GM19025 (cell line): ENCODE data around the gene SLC11A2.
"Not testable (repeated sequence)": the region's sequence is repeated elsewhere in the genome, so short reads cannot be mapped to it uniquely, and the experiment has no call there.

Experiments
- ATAC-seq: cut with Tn5 transposase; IDR thresholded peaks from one replicate; pipeline ENCODE4 v1.9.1; 2021; ENCODE audit warnings: mild to moderate bottlenecking, low read depth, moderate library complexity; ENCODE audit not compliant: unreplicated experiment

The SLC11A2 gene

DNA sequence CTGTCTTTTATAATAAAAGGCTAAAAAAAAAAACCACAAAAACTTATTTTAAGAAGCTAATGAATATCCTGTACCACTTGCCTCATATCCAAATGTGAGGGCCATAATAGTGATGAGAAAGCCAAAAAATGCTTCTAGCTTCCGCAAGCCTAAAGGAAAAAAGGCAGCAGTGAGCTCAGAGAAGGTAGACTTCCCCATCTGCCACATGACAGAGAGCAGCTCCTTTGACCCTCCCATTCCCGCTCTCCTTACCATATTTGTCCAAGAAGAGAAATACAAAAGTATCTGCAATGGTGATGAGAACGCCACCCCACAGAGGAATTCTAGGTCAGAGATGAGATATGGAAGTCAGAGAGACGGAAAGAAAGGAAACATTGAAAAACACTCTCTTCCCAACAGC, 27.1 kb downstream of the SLC11A2 start:
- ATAC-seq, result no peak

- ATAC-seq, result no peak
These were observed 33.4 kb downstream of the SLC11A2 start for GRCh38 chr12:50992819-50993218.

DNA sequence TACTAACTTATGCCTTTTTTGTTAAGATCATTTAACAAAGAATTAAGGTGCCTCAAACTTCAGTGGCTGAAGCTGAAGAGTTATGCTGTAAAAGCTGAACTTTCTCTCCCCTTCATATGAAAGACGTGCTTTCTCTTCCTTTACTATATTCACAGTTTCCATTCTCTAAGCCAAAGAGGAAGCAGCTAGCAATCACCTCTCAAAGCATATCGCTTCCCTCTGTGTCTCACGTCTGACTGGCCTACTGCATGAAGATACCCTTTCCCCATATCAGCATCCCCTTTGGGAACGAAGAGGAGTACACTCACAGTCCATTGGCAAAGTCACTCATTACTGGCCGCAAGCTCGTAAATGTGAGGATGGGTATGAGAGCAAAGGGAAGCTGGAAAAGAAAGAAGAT, 34.9 kb downstream of the SLC11A2 start:
- no peak for ATAC-seq

DNA sequence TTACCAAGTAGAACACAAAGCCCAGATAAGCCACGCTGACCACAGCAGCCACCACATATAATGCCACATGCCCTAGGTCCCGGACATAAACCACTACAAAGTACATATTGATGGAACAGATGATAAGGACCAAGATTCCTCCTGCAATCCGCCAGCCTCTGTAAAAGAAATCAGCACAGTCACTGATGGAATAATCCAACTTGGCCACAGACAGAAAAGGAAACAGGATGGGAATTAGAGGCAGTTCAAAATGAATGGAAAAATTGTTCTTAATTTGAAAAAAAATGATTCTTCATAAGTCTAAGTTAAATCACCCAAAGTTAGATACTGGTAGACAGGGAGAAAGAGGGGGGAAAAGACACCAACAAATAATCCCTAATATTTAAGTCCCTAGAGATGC, 35.4 kb downstream of the SLC11A2 start:
- no peak for ATAC-seq

- no peak for ATAC-seq
These were observed 35.9 kb downstream of the SLC11A2 start for GRCh38 chr12:50990147-50990727.

- no peak for ATAC-seq
These were observed 37.3 kb downstream of the SLC11A2 start for GRCh38 chr12:50988871-50989270.

GRCh38 chr12:50988051-50988450, 38.1 kb downstream of the SLC11A2 start:
- no peak for ATAC-seq

GRCh38 chr12:50986966-50987737, 39.0 kb downstream of the SLC11A2 start:
- no peak for ATAC-seq

DNA sequence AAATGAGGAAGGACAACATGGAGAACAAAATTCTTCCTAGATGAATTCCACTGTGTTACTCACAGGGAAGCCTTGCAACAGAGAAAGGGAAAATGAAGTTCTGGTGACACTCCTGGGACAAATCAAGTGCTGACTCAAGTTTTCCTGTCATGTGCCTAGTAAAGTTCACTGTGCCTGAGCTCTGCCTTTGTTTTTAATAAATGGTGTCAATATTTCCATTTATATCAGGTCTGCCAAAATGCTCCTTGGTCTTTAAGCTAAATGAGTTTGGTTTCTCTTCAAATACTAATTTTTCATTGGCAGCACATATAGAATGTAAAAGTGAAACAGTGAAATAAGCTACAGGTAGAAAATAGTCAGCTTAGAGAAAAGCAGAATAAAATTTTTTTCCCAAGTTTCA, 40.9 kb downstream of the SLC11A2 start:
- no peak for ATAC-seq

- no peak for ATAC-seq
These were observed 41.4 kb downstream of the SLC11A2 start for GRCh38 chr12:50984586-50985298.

DNA sequence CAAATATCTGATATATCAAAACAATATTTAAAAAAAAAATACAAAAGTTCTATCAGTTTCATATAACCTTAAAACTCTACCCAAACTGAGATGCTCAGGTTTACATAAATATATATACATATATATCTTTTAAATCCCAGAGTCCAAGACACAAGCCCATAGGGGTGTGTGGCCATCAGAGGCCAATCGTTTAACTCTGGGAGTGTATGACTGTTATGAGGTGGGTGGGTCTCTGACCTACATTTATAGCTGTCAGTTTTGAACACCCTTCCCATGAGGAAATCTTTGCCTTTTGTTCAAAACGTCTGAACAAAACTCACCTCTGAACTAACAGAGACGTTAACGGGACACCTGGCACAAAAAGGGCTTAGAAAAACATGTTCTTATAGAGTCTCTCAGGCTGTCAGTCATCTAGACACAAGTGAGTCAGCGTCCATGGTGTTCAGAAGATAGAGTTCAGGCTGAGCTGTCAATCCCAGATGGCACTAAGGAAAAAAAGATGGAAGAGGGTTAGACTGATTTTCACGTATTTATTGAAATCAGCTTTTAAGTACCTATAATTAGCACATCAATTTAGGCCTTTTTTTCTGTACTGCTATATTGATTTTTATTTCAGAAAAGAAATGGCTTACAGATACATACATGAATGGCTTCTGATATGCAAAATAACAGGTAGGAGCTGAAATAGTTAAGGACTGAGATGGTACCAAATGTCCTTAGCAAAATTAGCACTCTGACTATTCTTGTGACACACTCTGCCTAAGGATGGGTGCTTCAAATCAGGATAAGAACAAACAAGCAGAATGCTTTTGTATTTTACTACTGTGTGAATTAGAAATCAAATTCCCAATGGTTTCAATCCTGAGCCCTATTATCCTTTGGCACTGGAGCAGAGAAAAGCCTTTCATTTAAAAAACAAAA, 44.6 kb downstream of the SLC11A2 start:
- ATAC-seq, result no peak

DNA sequence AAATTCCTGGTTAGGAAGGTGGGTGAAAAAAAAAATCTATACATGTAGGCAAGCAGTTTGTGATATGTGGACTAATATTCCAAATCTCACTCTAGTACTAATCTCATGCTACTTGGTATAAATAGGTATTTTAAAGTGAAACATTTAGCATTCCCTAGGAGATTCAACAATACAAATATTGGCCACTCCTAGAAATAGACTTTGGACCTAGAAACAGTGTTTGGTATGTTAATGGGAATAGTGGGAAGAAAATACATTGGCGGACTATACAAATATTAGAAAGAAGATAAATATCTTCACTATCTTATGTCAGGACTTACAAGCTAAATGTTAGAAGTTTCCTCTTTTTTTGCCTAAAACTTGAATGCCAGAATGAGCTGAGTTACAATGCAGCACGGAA, 45.6 kb downstream of the SLC11A2 start:
- ATAC-seq, result no peak

GRCh38 chr12:50979369-50980052, 46.7 kb downstream of the SLC11A2 start:
- ATAC-seq, result peak; percentile 76

GRCh38 chr12:50971946-50972345, 54.2 kb downstream of the SLC11A2 start:
- no peak for ATAC-seq

DNA sequence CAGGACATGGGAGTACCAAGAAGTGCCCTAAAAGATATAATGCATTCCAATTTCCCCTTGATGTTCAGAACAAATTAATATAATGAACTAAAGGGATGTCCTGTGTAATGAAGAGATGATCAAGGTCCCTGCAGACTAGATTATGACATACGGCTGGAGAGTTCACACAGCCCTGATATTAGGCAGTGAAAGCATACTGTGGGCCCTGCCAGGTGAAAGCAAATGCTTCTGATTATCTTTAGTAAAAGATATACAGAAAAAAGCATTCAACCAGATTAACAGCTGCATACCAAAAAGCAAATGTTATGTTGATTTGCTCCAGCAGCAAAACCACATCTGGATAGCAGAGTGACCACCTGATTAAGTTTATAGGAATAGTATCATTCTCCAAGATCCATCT, 61.8 kb downstream of the SLC11A2 start:
- no peak for ATAC-seq

DNA sequence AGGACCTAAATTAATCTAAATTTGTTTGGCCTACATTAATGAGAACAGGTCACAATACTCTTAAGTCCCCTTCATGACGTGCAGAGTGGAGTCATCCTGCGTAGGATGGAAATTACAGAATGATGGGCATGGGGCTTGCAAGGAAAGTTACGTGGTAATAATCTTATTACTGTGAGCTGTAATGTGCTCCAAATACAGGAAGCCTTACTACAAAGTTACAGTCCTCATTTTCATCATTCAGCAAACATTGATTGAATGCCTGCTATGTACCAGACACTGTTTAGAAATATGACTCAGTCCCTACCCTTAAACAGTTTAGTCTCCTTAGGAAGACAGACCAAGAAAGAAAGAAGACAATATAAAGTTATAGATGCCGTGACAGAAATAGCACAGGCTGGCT, 64.5 kb downstream of the SLC11A2 start:
- ATAC-seq, result no peak

- ATAC-seq, result no peak
These were observed 66.1 kb downstream of the SLC11A2 start for GRCh38 chr12:50960130-50960529.

DNA sequence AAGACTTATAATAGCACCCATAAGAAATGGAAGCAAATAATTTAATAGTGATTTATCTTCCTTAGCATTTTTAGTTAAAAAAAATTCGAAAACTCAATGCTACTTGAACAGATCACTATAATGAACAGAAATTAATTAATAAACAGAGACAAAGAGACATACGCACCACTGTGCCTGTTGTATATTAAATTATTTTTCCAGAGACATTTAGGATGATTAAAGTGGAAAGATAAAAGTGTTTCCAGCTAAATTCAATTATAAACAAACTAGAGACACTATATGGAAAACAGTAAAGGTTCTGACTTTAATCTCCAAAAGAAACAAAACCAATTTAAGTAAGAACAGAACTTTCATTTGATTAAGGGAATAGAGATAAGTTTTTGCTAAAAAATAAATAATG, 70.5 kb downstream of the SLC11A2 start:
- ATAC-seq, result no peak

DNA sequence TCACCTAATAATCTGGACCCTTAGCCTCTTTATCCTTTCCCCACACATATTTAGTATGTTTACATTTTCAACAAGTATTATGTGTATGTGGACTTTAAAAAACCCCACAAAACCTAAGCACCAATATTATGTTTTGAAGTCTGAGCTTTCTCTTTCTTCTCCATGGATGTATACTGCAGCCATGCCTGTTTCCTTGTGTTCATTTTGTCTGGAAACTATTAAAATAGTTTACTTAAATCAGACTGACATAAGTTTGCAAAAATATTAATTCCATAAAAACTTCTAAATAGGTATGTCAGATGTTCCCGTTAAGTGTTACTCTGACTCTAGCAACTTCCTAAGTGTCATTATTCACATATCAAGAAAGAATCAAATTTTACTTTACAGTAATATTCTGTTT, 70.9 kb downstream of the SLC11A2 start:
- no peak for ATAC-seq

- ATAC-seq, result not testable (repeated sequence)
These were observed 71.4 kb downstream of the SLC11A2 start for GRCh38 chr12:50954789-50955188.
